HG03457 (cell line): ENCODE data around the gene MAPKBP1.

Source experiments
- ATAC-seq: cut with Tn5 transposase; IDR thresholded peaks from one replicate; pipeline ENCODE4 v1.9.1; 2021; ENCODE audit warnings: moderate number of reproducible peaks; ENCODE audit not compliant: unreplicated experiment

MAPKBP1 gene

GRCh38 chr15:41847981-41848380, 73.7 kb downstream of the MAPKBP1 start:
- ATAC-seq, result no peak

GRCh38 chr15:41848631-41849030, 74.3 kb downstream of the MAPKBP1 start:
- no peak for ATAC-seq

- no peak for ATAC-seq
Measured at GRCh38 chr15:41849204-41849603, 74.9 kb downstream of the MAPKBP1 start.

- ATAC-seq, result no peak
Measured at GRCh38 chr15:41849861-41850260, 75.6 kb downstream of the MAPKBP1 start.

GRCh38 chr15:41850482-41851166, 76.3 kb downstream of the MAPKBP1 start:
- no peak for ATAC-seq

DNA sequence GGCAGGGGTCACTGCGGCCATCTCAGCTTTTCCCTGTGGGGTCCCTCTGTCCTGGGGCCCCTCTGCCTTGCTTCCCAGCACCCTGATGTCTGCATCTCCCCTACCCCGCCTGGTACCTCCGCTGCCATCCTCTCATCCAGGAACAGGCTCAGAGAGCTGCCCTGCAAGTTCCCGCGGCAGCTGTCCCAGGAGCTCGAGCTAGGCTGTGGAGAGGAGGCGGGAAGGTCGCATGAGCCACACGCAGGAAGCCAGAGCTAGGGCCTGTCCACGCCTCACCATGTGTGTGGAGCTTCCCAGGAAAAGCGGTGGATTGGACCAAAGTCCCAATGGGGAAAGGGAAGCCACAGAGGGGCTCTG, 76.9 kb downstream of the MAPKBP1 start:
- ATAC-seq, result no peak

- ATAC-seq, result no peak
Measured at GRCh38 chr15:41851755-41852370, 77.6 kb downstream of the MAPKBP1 start.

- no peak for ATAC-seq
Measured at GRCh38 chr15:41852736-41853590, 78.7 kb downstream of the MAPKBP1 start.

DNA sequence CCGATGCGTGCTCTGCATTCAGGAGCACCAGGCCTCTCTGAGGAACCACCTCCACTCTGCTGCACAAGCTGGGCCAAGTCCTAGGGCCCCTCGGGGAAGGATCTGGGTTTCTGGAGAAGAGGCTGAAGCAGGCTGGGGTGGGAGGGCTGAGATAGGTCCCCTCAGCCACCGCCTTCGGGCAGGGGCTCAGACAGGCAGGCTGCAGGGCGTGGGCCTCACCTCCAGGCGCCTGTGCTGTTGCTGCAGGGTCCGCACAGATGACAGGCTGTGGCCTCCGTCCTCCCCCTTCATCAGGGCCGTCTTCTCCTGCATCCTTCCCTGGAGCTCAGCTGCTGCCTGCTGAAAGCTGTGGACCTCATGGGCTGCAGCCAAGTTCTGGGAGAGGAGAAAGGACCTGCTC, 79.5 kb downstream of the MAPKBP1 start:
- no peak for ATAC-seq

DNA sequence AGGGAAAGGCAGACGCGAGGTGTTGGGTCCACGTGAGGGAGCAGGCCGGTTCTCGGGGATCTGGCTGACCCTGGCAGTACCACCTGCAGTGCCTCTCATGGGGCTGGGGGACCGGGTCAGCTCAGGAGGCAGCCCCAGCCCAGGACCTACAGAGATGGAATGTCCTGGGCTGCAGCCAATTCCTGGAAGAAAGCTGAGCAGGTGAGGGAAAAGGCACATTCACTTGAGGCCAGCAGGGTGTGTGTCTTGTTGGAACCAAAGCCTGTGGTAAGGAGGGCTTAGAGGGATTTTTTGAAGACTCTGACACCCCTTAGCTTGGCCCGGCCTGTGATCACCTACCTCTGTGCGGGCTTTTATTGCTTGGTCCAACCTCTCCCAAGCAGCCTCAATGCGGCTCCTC, 80.2 kb downstream of the MAPKBP1 start:
- ATAC-seq, result no peak

- no peak for ATAC-seq
Measured at GRCh38 chr15:41855261-41855961, 81.1 kb downstream of the MAPKBP1 start.

DNA sequence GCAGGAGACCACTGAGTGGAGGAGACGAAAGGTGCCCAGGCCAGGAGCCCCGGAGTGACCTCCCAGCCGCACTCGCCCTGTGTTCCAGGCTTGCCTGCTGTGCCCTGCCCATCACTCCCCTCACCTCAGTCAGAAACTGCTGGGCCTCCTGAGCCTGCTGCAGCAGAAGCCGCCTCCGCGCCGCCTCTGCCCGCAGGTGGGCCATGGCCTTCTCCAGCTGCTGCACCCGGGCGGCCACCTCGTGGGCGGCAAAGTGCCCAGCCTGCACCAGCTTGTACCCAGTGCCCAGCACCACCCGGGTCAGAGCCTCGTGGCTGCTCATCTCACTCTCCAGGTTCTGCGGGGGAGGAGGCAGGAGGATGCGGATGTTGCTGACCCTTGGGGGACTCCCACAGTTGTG, 82.0 kb downstream of the MAPKBP1 start:
- ATAC-seq, result no peak

DNA sequence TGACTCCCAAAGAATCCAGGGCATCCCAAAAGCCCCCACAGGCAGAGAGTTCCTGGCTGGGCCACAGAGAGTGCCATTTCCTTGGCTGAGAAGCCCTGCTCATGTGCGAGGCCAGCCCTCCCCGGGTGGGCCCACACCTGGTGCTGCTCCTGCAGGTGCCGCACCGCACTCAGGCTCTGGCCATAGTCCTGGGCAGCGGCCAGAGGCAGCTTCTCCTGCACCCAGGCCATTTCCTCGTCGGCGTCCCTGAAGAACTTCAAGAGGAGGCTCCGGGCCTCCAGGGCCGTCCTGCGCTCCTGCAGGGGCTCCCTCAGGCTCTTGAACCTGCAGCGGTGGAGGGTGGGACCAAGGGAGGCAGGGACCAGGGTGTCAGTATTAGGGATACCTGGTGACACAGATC, 82.4 kb downstream of the MAPKBP1 start:
- ATAC-seq, result no peak

GRCh38 chr15:41857316-41857715, 83.0 kb downstream of the MAPKBP1 start:
- ATAC-seq, result no peak

DNA sequence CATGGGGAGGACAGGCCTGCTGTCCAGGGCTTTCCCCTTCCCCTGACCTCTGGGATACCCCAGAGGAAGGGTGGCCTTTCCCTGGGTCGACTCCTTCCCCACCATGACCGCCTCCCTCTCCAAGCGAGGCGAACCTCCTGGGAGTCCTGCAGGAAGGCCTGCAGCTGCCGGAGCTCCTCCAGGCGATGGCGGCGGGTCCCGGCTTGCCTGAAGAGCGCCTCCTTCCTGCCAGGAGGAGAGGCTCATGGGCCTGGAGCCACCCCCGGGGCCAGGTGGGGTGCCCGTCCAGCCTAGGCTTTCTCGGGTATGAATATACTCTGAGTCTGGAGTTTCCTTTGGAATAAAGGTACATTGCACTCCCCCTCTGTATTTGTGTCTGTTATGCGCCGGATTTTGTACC, 84.5 kb downstream of the MAPKBP1 start:
- ATAC-seq, result no peak

DNA sequence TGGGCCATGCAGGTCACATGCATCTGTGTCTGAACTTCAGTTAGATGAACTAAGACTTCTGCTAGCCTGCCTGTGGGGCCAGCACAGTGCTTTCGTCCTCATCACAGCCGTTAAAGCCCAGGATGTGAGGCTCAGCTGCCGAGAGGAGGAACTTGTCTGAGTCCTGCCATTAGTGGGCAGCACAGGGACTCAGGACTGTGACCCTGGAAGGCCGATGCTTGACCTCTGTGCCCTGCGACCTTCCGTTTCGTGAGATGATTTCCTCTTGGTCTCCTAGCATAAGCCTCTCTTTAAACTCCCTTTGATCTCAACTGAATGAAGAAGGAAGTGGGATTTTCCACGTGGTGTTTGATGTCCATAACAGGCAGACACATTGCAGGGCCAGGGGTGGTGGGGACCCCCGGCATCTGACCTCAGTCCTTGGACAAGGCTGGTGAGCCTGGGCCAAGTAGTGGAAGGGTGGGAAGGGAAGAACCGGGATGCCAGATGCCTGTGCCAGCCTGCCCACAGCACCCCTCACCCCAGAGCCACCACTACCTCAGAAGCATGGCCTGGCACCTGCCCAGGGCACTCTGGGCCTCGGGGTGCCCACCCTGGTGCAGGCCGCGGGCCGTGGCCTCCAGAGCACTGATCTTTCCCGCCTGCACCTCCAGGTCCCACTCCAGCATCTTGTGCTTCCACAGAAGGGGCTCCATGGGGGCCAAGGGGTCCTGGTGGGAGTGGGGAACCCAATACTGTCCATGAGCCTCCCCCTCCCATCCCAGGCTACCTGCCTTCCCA, 86.0 kb downstream of the MAPKBP1 start:
- no peak for ATAC-seq

GRCh38 chr15:41861736-41862356, 87.6 kb downstream of the MAPKBP1 start:
- ATAC-seq, result no peak

- ATAC-seq, result no peak
Measured at GRCh38 chr15:41862515-41863116, 88.3 kb downstream of the MAPKBP1 start.

- ATAC-seq, result no peak
Measured at GRCh38 chr15:41865490-41866055, 91.3 kb downstream of the MAPKBP1 start.
